ENCODE measurements around the gene NUTM1.
A peak's percentile ranks its signal among the peaks of the same experiment; 100 is the strongest.
"Not testable (repeated sequence)": the region's sequence is repeated elsewhere in the genome, so short reads cannot be mapped to it uniquely, and the experiment has no call there.

NUTM1 gene

GRCh38 chr15:34337557-34338306 lies 5.4 kb upstream of the NUTM1 start, which contains the start of gene SLC12A6:
Gene SLC12A6 (minus strand): TSS chr15:34337781. CDS start chr15:34336680, 1,101 bp downstream.
- DNase-seq (ENCODE audit: low spot score), result peak; percentile 77

DNA sequence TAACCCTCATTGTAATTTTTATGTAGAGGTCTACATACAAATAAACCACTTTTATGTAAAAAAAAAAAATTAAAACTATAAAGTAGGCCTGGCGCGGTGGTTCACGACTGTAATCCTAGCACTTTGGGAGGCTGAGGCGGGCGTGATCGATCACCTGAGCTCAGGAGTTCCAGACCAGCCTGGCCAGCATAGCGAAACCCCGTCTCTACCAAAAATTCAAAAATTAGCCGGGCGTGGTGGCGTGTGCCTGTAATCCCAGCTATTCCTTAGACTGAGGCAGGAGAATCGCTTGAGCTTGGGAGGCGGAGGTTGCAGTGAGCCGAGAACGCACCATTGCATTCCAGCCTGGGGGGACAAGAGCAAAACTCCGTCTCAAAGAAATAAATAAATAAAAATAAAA lies 4.8 kb upstream of the NUTM1 start:
- no peak for DNase-seq (ENCODE audit: low spot score)

DNA sequence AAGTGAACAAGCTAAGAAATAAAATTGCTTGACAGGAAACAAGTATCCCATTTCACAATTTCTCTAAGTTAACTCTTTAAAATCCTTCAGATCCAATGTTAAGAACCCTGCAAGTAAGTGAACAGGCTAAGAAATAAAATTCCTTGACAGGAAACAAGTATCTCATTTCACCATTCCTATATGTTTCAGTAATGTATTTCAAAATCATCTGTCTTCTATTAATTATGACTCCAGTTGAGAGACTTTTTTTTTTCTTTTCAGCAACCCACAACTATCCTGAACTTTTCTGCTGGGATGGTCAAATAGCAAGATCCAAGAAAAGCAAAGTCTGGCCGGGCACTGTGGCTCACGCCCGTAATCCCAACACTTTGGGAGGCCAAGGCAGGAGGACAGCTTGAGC lies 3.2 kb upstream of the NUTM1 start:
- no peak for DNase-seq (ENCODE audit: low spot score)

DNA sequence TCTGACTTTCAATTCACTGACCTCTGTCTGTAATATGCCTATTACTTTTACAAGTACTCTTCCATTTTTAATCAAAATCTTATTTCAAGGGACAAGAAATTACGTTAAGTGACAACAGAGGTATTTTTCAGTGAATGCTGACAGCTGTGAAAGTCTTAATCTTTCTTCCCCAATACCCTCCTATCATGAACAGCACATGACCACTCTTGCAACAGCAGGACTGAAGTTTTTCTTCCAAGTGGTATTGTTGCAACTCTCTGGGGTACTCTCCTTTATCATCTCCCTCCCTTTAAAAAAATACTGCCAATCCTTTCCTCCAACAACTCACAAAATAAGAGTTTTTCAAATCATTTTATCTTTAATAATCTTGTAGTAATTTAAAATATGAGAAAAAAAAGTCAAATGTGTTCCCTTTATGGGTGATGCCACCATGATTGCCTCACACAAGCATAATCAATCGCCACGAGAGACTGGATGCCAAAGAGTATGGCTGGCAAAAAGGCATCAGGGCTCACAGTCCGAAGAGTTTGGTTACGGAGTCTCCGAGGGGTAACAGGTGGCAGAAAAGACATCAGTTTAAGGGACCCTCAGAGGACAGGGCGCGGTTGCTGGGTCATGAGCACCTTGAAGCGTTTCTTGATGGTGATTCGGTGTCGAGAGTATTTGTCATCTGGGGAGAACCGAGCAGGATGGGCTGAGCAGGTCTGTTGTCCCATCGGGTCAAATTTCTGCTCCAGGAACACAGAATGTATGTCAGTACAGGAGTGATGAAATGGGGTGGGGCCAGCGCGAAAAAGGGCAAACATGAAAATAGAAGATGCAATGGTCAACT lies 1.5 kb upstream of the NUTM1 start:
- DNase-seq (ENCODE audit: low spot score), result no peak

DNA sequence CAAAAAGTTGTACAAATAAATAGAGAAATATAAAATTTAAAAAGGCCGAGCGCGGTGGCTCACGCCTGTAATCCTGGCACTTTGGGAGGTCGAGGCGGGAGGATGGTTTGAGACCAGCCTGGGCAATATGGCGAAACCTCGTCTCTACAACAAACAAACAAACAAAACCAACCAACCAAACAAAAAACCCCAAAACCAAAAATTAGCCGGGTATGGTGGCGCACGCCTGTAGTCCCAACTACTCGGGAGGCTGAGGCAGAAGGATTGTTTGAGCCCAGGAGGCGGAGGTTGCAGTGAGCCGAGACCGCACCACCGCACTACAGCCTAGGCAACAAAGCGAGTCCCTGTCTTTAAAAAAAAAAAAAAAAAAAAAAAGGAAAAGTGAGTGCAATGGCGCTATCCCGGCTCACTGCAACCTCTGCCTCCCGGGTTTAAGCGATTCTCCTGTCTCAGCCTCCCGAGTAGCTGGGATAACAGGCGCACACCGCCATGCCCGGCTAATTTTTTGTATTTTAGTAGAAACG lies 840 bp upstream of the NUTM1 start:
- not testable (repeated sequence) for DNase-seq (ENCODE audit: low spot score)

DNA sequence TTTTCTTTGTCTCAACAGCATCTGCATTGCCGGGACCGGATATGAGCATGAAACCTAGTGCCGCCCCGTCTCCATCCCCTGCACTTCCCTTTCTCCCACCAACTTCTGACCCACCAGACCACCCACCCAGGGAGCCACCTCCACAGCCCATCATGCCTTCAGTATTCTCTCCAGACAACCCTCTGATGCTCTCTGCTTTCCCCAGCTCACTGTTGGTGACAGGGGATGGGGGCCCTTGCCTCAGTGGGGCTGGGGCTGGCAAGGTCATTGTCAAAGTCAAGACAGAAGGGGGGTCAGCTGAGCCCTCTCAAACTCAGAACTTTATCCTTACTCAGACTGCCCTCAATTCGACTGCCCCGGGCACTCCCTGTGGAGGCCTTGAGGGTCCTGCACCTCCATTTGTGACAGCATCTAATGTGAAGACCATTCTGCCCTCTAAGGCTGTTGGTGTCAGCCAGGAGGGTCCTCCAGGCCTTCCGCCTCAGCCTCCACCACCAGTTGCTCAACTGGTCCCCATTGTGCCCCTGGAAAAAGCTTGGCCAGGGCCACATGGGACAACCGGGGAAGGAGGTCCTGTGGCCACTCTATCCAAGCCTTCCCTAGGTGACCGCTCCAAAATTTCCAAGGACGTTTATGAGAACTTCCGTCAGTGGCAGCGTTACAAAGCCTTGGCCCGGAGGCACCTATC lies 5.0 kb downstream of the NUTM1 start:
- no peak for DNase-seq (ENCODE audit: low spot score)

DNA sequence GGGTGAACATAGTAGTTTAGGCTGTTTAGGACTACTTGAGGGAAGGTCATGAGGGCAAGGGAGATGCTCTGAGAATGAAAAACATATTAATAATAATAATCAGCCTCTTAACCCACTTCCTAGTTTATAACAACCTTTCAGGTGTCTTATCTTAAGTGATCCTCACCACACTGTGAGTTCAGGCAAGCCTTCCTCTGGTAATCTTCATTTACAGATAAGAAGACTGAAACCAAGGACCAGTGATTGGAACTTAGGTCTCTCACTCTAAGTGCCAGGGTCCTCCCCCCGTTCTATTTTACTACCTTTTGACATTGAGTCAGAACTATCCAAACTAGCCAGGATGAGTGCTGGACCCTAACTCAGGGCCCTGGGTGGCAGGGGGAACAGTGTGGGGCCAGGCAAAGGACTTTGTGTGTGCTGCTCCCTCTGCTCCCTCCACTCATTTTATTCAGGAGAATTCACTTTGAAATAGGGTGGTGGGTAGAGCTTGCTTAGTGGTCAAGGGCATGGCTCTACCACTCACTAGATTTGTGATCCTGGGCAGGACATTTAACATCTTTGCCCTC lies 5.7 kb downstream of the NUTM1 start:
- no peak for DNase-seq (ENCODE audit: low spot score)

DNA sequence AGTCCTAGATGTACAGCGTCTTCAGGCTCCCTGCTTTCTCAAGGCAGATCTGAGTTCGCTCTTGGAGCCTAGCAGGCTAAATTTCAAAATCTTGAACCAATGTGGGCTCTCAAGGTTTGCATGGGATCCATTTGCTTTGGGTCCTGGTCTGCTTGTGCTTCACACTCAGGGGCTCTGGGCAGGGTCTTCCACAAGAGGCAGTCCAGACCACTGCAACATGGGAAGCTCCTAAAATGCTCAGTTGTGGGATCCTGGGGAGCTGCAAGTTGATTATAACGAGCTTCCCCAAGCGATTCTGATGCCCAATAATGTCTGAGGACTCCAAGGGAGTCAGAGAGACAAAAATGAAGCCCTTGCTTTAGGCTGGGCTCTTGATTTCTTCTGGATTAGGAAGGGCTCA lies 6.7 kb downstream of the NUTM1 start:
- no peak for DNase-seq (ENCODE audit: low spot score)

- not testable (repeated sequence) for DNase-seq (ENCODE audit: low spot score)
Observed at GRCh38 chr15:34352996-34353395, 9.9 kb downstream of the NUTM1 start.

GRCh38 chr15:34353627-34354026 lies 10.5 kb downstream of the NUTM1 start:
- no peak for DNase-seq (ENCODE audit: low spot score)

DNA sequence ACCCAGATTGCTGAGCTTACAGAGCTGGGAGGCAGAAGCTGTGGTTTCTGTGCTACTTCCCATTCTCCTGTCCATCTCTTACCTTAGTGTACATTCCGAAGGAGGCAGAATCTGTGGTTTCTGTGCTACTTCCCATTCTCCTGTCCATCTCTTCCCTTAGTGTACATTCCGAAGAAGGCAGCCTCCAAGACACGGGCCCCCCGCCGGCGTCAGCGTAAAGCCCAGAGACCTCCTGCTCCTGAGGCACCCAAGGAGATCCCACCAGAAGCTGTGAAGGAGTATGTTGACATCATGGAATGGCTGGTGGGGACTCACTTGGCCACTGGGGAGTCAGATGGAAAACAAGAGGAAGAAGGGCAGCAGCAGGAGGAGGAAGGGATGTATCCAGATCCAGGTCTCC lies 11.2 kb downstream of the NUTM1 start:
- no peak for DNase-seq (ENCODE audit: low spot score)

GRCh38 chr15:34355241-34355640 lies 12.1 kb downstream of the NUTM1 start:
- no peak for DNase-seq (ENCODE audit: low spot score)

GRCh38 chr15:34357653-34358052 lies 14.5 kb downstream of the NUTM1 start:
- no peak for DNase-seq (ENCODE audit: low spot score)

- DNase-seq (ENCODE audit: low spot score), result peak; percentile 20
Observed at GRCh38 chr15:34358367-34358766, 15.3 kb downstream of the NUTM1 start.

DNA sequence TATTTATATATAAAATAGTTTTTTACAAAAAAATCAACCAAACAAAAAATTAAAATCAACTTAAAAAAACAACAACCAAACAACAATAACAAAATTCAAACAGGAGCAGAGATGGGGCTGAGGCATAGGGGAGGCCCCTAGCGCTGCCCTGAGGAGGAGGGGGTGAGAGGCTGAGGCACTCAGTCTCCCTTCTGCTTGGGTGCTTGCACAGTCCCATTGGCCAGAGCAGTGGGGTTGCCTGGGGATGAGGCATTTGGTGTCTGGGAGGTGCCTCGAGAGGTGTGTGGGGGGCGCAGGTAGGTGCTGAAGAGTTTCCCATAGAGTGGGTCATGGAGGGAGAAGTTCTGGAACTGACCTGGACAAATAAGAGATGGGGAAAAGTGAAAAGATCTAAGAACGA lies 15.8 kb downstream of the NUTM1 start:
- DNase-seq (ENCODE audit: low spot score), result no peak

DNA sequence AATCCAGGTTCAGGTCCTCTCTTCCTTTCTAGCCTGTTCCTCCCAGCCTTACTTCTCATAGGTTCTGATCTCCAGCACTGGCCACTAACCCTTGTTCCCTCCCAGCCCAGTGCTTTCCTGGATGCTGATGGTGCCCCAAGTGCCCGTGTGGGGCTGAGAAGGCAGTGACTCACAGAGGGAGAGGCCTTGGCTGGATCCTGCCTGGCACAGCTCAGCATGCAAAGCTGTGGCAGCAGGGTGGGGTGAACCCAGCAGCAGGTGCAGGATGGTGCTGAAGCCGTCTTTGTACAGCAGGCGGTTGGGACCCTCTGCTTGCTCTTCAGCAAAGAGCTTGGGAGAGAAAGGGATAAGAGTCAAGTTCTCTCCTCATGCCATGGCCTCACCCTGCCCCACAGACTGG lies 16.3 kb downstream of the NUTM1 start:
- no peak for DNase-seq (ENCODE audit: low spot score)

DNA sequence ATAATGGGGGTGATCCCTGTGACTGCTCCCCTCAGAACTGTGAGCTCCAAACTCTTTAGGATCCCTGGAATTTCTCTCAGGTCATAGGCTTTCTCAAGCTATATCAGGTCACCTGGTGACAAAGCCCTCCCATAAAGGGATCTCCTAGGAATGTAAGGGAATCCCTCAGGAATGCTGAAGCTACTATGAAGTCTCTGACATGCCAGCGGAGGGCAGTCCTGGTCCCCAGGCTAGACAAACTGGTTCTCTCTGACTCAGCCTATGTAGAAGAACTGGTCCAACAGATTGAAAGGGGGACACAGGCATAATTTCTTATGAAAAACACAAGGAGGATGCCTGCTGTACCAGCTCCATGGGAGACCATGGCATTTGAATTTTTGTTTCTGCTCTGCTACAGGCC lies 17.2 kb downstream of the NUTM1 start:
- DNase-seq (ENCODE audit: low spot score), result no peak

DNA sequence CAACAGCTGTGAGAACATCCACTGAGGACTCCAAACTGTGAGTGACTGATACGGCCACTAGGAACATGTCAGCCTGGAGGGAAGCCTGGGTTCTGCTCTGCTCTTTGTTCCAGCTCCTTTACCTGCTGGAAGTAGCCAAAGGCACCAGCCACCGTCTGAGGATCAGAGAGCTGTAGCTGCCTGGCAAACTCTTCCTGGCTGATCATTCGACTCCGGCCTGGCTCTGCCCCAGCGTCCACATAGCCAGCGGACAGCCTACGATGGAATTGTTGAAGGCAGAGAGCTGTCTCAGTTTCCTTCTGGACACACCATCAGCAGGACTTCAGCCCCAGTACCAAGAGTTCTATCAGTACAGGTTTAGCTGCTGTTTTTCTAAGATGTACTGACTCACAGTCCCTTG lies 18.2 kb downstream of the NUTM1 start:
- no peak for DNase-seq (ENCODE audit: low spot score)

- DNase-seq (ENCODE audit: low spot score), result no peak
Observed at GRCh38 chr15:34362047-34362773, 19.1 kb downstream of the NUTM1 start.

DNA sequence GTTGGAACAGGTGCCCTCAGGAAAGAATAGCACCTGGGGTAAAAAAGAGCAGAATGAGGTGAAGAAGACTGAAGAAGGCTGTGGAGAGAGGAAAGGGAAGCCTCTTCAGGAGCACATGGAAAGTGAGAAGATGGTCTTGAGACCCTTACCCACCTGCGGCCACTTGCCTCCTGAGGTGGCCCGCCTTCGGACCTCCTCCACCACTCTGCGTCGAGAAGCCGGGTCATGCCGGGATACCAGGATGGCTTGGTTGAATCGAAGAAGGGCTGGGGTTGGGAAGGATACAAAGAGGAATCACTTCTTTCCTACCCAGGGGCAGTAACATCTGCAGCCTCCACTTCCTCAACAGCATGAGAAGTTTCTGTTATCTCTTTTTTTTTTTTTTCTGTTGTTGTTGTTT lies 20.9 kb downstream of the NUTM1 start:
- DNase-seq (ENCODE audit: low spot score), result no peak

GRCh38 chr15:34365091-34365825 lies 22.1 kb downstream of the NUTM1 start:
- DNase-seq (ENCODE audit: low spot score), result no peak

All from HuH-7 (cell line).